Tibial nerve (tissue), 4 donors: ENCODE data around the gene ARFGAP1.

Experiments used
- EP300 ChIP-seq, 2 donors: sonication (generic); formaldehyde crosslinking; IDR thresholded peaks; one replicate each; pipeline ENCODE4 v1.6.1; 2017; ENCODE audit warnings: antibody characterized with exemption in 2 of 2, mild to moderate bottlenecking in 1 of 2
- POLR2A ChIP-seq, 2 donors: fragments of 450-650 bp; IDR thresholded peaks; one replicate each; pipeline ENCODE4 v1.6.1; 2017; ENCODE audit warnings: antibody characterized with exemption in 2 of 2, mild to moderate bottlenecking in 2 of 2, moderate library complexity in 2 of 2
- TF ChIP-seq, protein P1 (sequence below), 5 experiments: fragments of 200-600 bp in 3 of 5; fragments of 450-650 bp in 2 of 5; sonication (generic) in 3 of 5; IDR thresholded peaks; one replicate each; pipeline ENCODE4 v1.5.1; 2016 to 2019; ENCODE audit warnings: antibody characterized with exemption in 5 of 5, mild to moderate bottlenecking in 3 of 5, moderate library complexity in 2 of 5

DNA sequence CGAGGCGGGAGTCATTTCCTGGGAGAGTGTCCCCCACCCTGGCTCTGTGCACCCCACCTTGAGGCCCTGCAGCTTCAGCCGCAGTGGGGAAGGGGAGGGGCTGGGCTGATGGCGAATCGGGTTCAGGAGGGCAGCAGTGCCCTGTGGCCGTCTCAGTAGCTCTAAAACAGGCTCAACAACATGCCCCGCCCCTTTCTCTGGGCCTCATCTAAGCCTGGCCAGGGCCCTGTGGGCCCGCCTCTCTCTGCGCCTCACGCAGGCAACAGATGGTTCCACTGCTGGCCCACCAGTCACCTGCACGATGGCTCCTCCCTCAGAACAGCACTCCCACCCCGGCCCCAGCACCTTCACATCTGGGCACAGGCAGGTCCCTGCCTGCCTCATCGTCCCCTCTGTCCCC lies 58.3 kb downstream of the ARFGAP1 start:
- no peak for TF ChIP-seq EP300 (IDR thresholded peaks at IDR 0.05)
- TF ChIP-seq, protein P1, sequence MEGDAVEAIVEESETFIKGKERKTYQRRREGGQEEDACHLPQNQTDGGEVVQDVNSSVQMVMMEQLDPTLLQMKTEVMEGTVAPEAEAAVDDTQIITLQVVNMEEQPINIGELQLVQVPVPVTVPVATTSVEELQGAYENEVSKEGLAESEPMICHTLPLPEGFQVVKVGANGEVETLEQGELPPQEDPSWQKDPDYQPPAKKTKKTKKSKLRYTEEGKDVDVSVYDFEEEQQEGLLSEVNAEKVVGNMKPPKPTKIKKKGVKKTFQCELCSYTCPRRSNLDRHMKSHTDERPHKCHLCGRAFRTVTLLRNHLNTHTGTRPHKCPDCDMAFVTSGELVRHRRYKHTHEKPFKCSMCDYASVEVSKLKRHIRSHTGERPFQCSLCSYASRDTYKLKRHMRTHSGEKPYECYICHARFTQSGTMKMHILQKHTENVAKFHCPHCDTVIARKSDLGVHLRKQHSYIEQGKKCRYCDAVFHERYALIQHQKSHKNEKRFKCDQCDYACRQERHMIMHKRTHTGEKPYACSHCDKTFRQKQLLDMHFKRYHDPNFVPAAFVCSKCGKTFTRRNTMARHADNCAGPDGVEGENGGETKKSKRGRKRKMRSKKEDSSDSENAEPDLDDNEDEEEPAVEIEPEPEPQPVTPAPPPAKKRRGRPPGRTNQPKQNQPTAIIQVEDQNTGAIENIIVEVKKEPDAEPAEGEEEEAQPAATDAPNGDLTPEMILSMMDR (IDR thresholded peaks at IDR 0.05), result no peak
- no peak for TF ChIP-seq POLR2A (IDR thresholded peaks at IDR 0.05)
